Heart right ventricle (tissue), 16 donors: ENCODE measurements around the gene SYCP2. TPM values are rescaled to one million over a fixed set of nuclear protein-coding genes. Genes with fewer than 3 reads are reported as not detected.
A peak's percentile ranks its signal among the peaks of the same experiment; 100 is the strongest.

Experiments
- ATAC-seq, 8 donors: fragments of 200-7000 bp; cut with Tn5 transposase; one replicate each; pipeline ENCODE4 v1.9.1; 2020; ENCODE audit warnings: mild to moderate bottlenecking in 8 of 8, moderate library complexity in 8 of 8, moderate number of reproducible peaks in 1 of 8
- DNase-seq, 2 donors: peaks; one replicate each; pipeline ENCODE4 v3.0.0-alpha.2; 2020
- H3K27ac ChIP-seq, 10 donors: fragments of 200-600 bp; sonication (generic) in 2 of 10; one replicate each; pipeline versions ENCODE4 v1.5.0 to v1.8.0; 2020 to 2022; ENCODE audit warnings: mild to moderate bottlenecking in 3 of 10
- H3K27me3 ChIP-seq, 7 donors: fragments of 200-600 bp; one replicate each; pipeline ENCODE4 v1.8.0; 2021 to 2022; ENCODE audit warnings: mild to moderate bottlenecking in 2 of 7
- H3K36me3 ChIP-seq, 9 donors: fragments of 200-600 bp; sonication (generic) in 1 of 9; one replicate each; pipeline versions ENCODE4 v1.5.0 to v1.8.0; 2020 to 2022; ENCODE audit warnings: mild to moderate bottlenecking in 2 of 9
- H3K4me1 ChIP-seq, 9 donors: fragments of 200-600 bp; sonication (generic) in 1 of 9; one replicate each; pipeline versions ENCODE4 v1.5.0 to v1.8.0; 2020 to 2022; ENCODE audit warnings: mild to moderate bottlenecking in 4 of 9
- H3K4me3 ChIP-seq, 10 donors: fragments of 200-600 bp; sonication (generic) in 2 of 10; one replicate each; pipeline versions ENCODE4 v1.5.0 to v1.8.0; 2020 to 2022; ENCODE audit warnings: mild to moderate bottlenecking in 7 of 10, moderate library complexity in 2 of 10
- H3K9me3 ChIP-seq, 11 donors: fragments of 200-600 bp in 10 of 11; sonication (generic) in 2 of 11; one replicate each; pipeline versions ENCODE4 v1.5.0 to v1.8.0; 2013 to 2022; ENCODE audit warnings: mild to moderate bottlenecking in 2 of 11, control low read depth in 1 of 11, moderate library complexity in 1 of 11
- CTCF ChIP-seq, 9 donors: fragments of 200-600 bp; sonication (generic) in 2 of 9; IDR thresholded peaks; one replicate each; pipeline versions ENCODE4 v1.5.0 to v1.8.0; 2021 to 2022; ENCODE audit warnings: antibody characterized with exemption in 9 of 9, mild to moderate bottlenecking in 5 of 9, moderate library complexity in 1 of 9
- WGBS, 2 donors: extraction: QIAGEN DNeasy Blood & Tissue Kit; methylation state at CpG; one replicate each; pipeline ENCODE4 v1.1.7; 2013; ENCODE audit warnings: inconsistent platforms in 1 of 2; 5-methylcytosine and 5-hydroxymethylcytosine counted together
- intact Hi-C, 10 donors: fragments of 100-400 bp; cut with DNase I; formaldehyde crosslinking; loops; one replicate each; pipeline versions ENCODE4 v1.11.1 to v1.14.2; 2022
- polyA plus RNA-seq, 2 donors: library from polyadenylated mRNA; stranded (reverse); fragments of 200-250 nt; gene quantifications; one replicate each; pipeline ENCODE4 v1.2.3, GENCODE V29; 2013
- total RNA-seq, 10 donors: library from RNA; stranded (reverse); fragmentation: NEBNext Ultra II Directional in 3 of 10; extraction: Animal tissue kit (Norgen Biotek cat#: 25700) in 3 of 10; gene quantifications; one replicate each; pipeline versions ENCODE4 v1.2.1 to v1.2.4, GENCODE V29; 2021 to 2023
- donor health status: Arrhythmogenic right ventricular cardiomyopathy.
- donor health status: ischemic (EF 13 %, LVEDD 7.1; RV severe dilation, severe dysfunction).
- donor health status: healthy with polysubstance abuse.
- donor health status: DM: no; HTN: yes; CAD: no.
- donor health status: DM: no; HTN: no; CAD: no.
- donor health status: ischemic (EF 25% LVEDD 6.9; RV normal size, moderate dysfunction).
- donor health status: ischemic (EF 25% LVEDD 5.7; RV mildly dilated, moderate dysfunction).
- donor health status: healthy.
- donor health status: DM: yes; HTN: yes; CAD: no.
- donor health status: Ischemic cardiomyopathy.
- donor health status: ischemic (EF 35%, LVEDD 5.7; RV mildly dilated, moderate dysfunction).
- donor health status: nonischemic (EF 11% LVEDD 7.7; RV severe dilation, severe dysfunction).
- donor health status: DM: yes; HTN: yes; CAD: no.
- donor health status: PGD.
- donor health status: ischemic (EF 29% LVEDD 5.4; RV normal size, mild dysfunction).
- donor health status: nonischemic (EF 23%, LVEDD 6.1; RV moderate dilation, normal function).

SYCP2 gene
- total and polyA plus RNA-seq, 12 donors: 0.45 to 7.5 (median 0.93) TPM

DNA sequence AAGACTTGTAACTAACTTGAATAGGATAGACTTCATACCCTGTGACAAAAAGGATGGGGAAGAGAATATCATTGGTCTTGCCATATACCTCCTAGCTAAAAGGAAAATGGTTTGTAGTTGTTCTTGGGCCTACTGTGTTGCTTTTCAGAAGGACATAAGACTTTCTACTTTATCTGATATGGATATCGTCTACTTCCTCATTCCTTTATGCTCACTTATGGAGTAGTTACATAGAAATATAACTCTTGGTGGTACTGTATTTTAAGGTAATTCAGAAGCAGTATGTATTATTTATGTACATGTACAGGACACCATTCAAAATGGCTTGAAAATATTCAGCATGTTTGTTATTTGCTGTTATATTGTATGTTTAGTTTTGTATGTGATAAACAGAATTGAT is 14.8 kb upstream of the SYCP2 start:
- TF ChIP-seq CTCF (IDR thresholded peaks at IDR 0.05): no peak
- peaks cover 0 to 54% (median 28%) of the 10 kb centered on the region in 9 donors for H3K4me1 ChIP-seq
- intact Hi-C loops: loop anchor here in 4 of 10 donors (5.0 to 10.0 kb wide), 4 partner anchors 87 to 1294 kb away; no protein-coding TSS in a partner anchor

GRCh38 chr20:59947376-59947775 is 13.9 kb upstream of the SYCP2 start:
- Histone ChIP-seq H3K4me1 (peaks cover under 1 to 56% (median 35%) of the 10 kb centered on the region in 9 donors), H3K27ac (no peak overlapping the region), H3K9me3 (no peaks in the 10 kb centered on the region), H3K27me3 (no peaks in the 10 kb centered on the region), H3K36me3 (peaks cover 0 to 76% (median 24%) of the 10 kb centered on the region in 9 donors), H3K4me3 (no peak overlapping the region)
- no peak for TF ChIP-seq CTCF (IDR thresholded peaks at IDR 0.05)
- DNase-seq (no peak), ATAC-seq (no peak)
- WGBS, 2 donors: 90 to 96% methylated on average over 8 of the region's 8 CpGs
- intact Hi-C loops: loop anchor here in 4 of 10 donors (5.0 to 10.0 kb wide), 4 partner anchors 87 to 1295 kb away; no protein-coding TSS in a partner anchor

More for the DNA sequence above, 14.8 kb upstream of the SYCP2 start:
- Histone ChIP-seq H3K36me3 (peaks cover 0 to 76% (median 25%) of the 10 kb centered on the region in 9 donors), H3K4me3 (no peak overlapping the region), H3K27ac (peak overlapping the region in 2 of 10 donors; percentile 29 to 42), H3K9me3 (no peaks in the 10 kb centered on the region), H3K27me3 (no peaks in the 10 kb centered on the region)
- 31 to 54% methylated on average over 1 of the region's 1 CpG for WGBS, 2 donors
- DNase-seq (no peak), ATAC-seq (no peak)

- Histone ChIP-seq H3K27me3 (no peaks in the 10 kb centered on the region), H3K36me3 (peaks cover 0 to 65% (median 24%) of the 10 kb centered on the region in 9 donors), H3K4me1 (peaks cover 5 to 71% (median 51%) of the 10 kb centered on the region in 9 donors), H3K4me3 (no peak overlapping the region), H3K9me3 (no peaks in the 10 kb centered on the region), H3K27ac (peak overlapping the region in 1 of 10 donors; percentile 10)
- DNase-seq (no peak), ATAC-seq (no peak)
- intact Hi-C loops: loop anchor here in 4 of 10 donors (5.0 to 10.0 kb wide), 4 partner anchors 89 to 1297 kb away; no protein-coding TSS in a partner anchor
- TF ChIP-seq CTCF (IDR thresholded peaks at IDR 0.05): no peak
- WGBS, 2 donors: 58 to 75% methylated on average over 2 of the region's 2 CpGs
Observed at GRCh38 chr20:59945731-59946130, 12.3 kb upstream of the SYCP2 start.

DNA sequence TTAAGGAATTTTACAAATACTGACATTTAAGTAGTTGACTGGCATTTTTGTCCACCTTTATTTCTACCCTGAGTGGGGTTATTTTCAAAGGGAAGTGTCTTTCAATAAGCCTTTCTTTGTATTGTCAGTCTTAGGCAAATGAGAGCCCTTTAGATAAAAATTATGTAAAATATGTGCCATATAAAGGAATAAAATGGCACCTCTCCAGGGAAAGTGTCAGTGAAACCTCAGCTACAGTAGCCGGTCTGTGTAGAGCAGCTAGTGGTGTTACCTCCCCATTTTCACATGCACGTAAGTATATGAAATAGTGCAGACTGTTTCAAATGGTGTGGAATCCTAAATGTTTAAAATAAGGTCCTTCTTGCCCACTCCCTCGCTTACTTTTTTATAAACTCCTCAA is 11.7 kb upstream of the SYCP2 start:
- DNase-seq: no peak
- no peaks in the 10 kb centered on the region for H3K27me3 ChIP-seq
- H3K4me3 ChIP-seq: no peak overlapping the region
- peaks cover 0 to 60% (median 24%) of the 10 kb centered on the region in 9 donors for H3K36me3 ChIP-seq
- ATAC-seq: no peak
- TF ChIP-seq CTCF (IDR thresholded peaks at IDR 0.05): no peak
- peaks cover 5 to 71% (median 51%) of the 10 kb centered on the region in 9 donors for H3K4me1 ChIP-seq
- no peaks in the 10 kb centered on the region for H3K9me3 ChIP-seq
- 45 to 49% methylated on average over 3 of the region's 3 CpGs for WGBS, 2 donors
- intact Hi-C loops: loop anchor here in 4 of 10 donors (5.0 to 10.0 kb wide), 4 partner anchors 90 to 1297 kb away; no protein-coding TSS in a partner anchor
- peak overlapping the region in 1 of 10 donors; percentile 10 for H3K27ac ChIP-seq
